Measurements from ENCODE around the gene MARS1. TPM values are rescaled to one million over a fixed set of nuclear protein-coding genes. Genes with fewer than 3 reads are reported as not detected.
A peak's percentile ranks its signal among the peaks of the same experiment; 100 is the strongest.

MARS1 gene
- total RNA-seq, 1 experiment from 2014 or later = 202 TPM

- DNase-seq (ENCODE audit: low spot score) = no peak
Measured at GRCh38 chr12:57471661-57472060, 16.2 kb upstream of the MARS1 start.

GRCh38 chr12:57472391-57472790 is 15.5 kb upstream of the MARS1 start:
- DNase-seq (ENCODE audit: low spot score) = no peak

- DNase-seq (ENCODE audit: low spot score) = peak; percentile 22
Measured at GRCh38 chr12:57473392-57473791, 14.5 kb upstream of the MARS1 start.

- DNase-seq (ENCODE audit: low spot score) = no peak
Measured at GRCh38 chr12:57473886-57474285, 14.0 kb upstream of the MARS1 start.

GRCh38 chr12:57474430-57474829 is 13.4 kb upstream of the MARS1 start:
- DNase-seq (ENCODE audit: low spot score) = peak; percentile 83

- DNase-seq (ENCODE audit: low spot score) = no peak
Measured at GRCh38 chr12:57474862-57475261, 13.0 kb upstream of the MARS1 start.

GRCh38 chr12:57475271-57476161 is 12.4 kb upstream of the MARS1 start:
- DNase-seq (ENCODE audit: low spot score) = no peak

GRCh38 chr12:57476162-57476992 is 11.5 kb upstream of the MARS1 start:
- no peak for DNase-seq (ENCODE audit: low spot score)

GRCh38 chr12:57476993-57477709 is 10.7 kb upstream of the MARS1 start:
- no peak for DNase-seq (ENCODE audit: low spot score)

GRCh38 chr12:57477710-57478681 is 9.9 kb upstream of the MARS1 start:
- no peak for DNase-seq (ENCODE audit: low spot score)

GRCh38 chr12:57479043-57479375 is 8.9 kb upstream of the MARS1 start:
- no peak for DNase-seq (ENCODE audit: low spot score)

GRCh38 chr12:57479376-57480115 is 8.3 kb upstream of the MARS1 start, which contains the start of gene ARHGAP9:
TSS of gene ARHGAP9 (minus strand) at chr12:57479866. CDS start at chr12:57479406, 460 bp downstream.
- no peak for DNase-seq (ENCODE audit: low spot score)

- no peak for DNase-seq (ENCODE audit: low spot score)
Measured at GRCh38 chr12:57481671-57482070, 6.2 kb upstream of the MARS1 start.

GRCh38 chr12:57483466-57483865 is 4.4 kb upstream of the MARS1 start:
- no peak for DNase-seq (ENCODE audit: low spot score)

- DNase-seq (ENCODE audit: low spot score) = no peak
Measured at GRCh38 chr12:57485695-57486094, 2.2 kb upstream of the MARS1 start.

GRCh38 chr12:57487055-57487596 is 742 bp upstream of the MARS1 start:
- no peak for DNase-seq (ENCODE audit: low spot score)

GRCh38 chr12:57488402-57489156 is 711 bp downstream of the MARS1 start:
- DNase-seq (ENCODE audit: low spot score) = peak; percentile 11

GRCh38 chr12:57489157-57489641 is 1.3 kb downstream of the MARS1 start:
- DNase-seq (ENCODE audit: low spot score) = no peak

GRCh38 chr12:57490126-57490525 is 2.3 kb downstream of the MARS1 start:
- no peak for DNase-seq (ENCODE audit: low spot score)
